ENCODE results near the gene FOXC1. TPM values are rescaled to one million over a fixed set of nuclear protein-coding genes. Genes with fewer than 3 reads are reported as not detected.

Gene FOXC1
- total and polyA plus RNA-seq, 7 donors, result 0.90 to 2.7 (median 1.5) TPM

- Histone ChIP-seq H3K9me3 (no peaks in the 10 kb centered on the region), H3K36me3 (ENCODE audit: insufficient read depth in 1 of 2, low read depth in 1 of 2) (no peaks in the 10 kb centered on the region), H3K27me3 (ENCODE audit: insufficient read depth in 3 of 3, low read length in 2 of 3) (no peaks in the 10 kb centered on the region), H3K4me1 (no peaks in the 10 kb centered on the region), H3K27ac (no peak overlapping the region), H3K4me3 (no peak overlapping the region)
- no peak for ATAC-seq
- no peak for DNase-seq
- WGBS, 3 donors, result 95 to 97% (median 96%) methylated on average over 3 of the region's 3 CpGs
- no peak for TF ChIP-seq CTCF (IDR thresholded peaks at IDR 0.05)
- intact Hi-C loops (cut with DNase I), result no loop called here
Observed at GRCh38 chr6:1569377-1569776, 40.3 kb upstream of the FOXC1 start.

- Histone ChIP-seq H3K27ac (no peak overlapping the region), H3K9me3 (no peaks in the 10 kb centered on the region), H3K36me3 (ENCODE audit: insufficient read depth in 1 of 2, low read depth in 1 of 2) (no peaks in the 10 kb centered on the region), H3K27me3 (ENCODE audit: insufficient read depth in 3 of 3, low read length in 2 of 3) (no peaks in the 10 kb centered on the region), H3K4me3 (no peak overlapping the region), H3K4me1 (no peaks in the 10 kb centered on the region)
- ATAC-seq (no peak), DNase-seq (no peak)
- WGBS, 3 donors, result 82 to 94% (median 82%) methylated on average over 1 of the region's 1 CpG
- intact Hi-C loops (cut with DNase I), result no loop called here
- no peak for TF ChIP-seq CTCF (IDR thresholded peaks at IDR 0.05)
Observed at GRCh38 chr6:1570848-1571247, 38.9 kb upstream of the FOXC1 start.

- ATAC-seq (peak in 1 of 4 donors; percentile 36), DNase-seq (no peak)
- Histone ChIP-seq H3K4me1 (no peaks in the 10 kb centered on the region), H3K9me3 (no peaks in the 10 kb centered on the region), H3K36me3 (ENCODE audit: insufficient read depth in 1 of 2, low read depth in 1 of 2) (no peaks in the 10 kb centered on the region), H3K27me3 (ENCODE audit: insufficient read depth in 3 of 3, low read length in 2 of 3) (no peaks in the 10 kb centered on the region), H3K4me3 (no peak overlapping the region), H3K27ac (no peak overlapping the region)
- intact Hi-C loops (cut with DNase I), result no loop called here
- TF ChIP-seq CTCF (IDR thresholded peaks at IDR 0.05), result no peak
- WGBS, 3 donors, result 25 to 45% (median 29%) methylated on average over 1 of the region's 1 CpG
Observed at GRCh38 chr6:1572892-1573291, 36.8 kb upstream of the FOXC1 start.

- ATAC-seq, result no peak
- no peaks in the 10 kb centered on the region for H3K9me3 ChIP-seq
- no peak overlapping the region for H3K4me3 ChIP-seq
- WGBS, 3 donors, result 46 to 64% (median 53%) methylated on average over 13 of the region's 13 CpGs
- no peaks in the 10 kb centered on the region for H3K36me3 ChIP-seq (ENCODE audit: insufficient read depth in 1 of 2, low read depth in 1 of 2)
- no peak overlapping the region for H3K27ac ChIP-seq
- TF ChIP-seq CTCF (IDR thresholded peaks at IDR 0.05), result no peak
- no peak for DNase-seq
- H3K4me1 ChIP-seq, result no peaks in the 10 kb centered on the region
- intact Hi-C loops (cut with DNase I), result no loop called here
- no peaks in the 10 kb centered on the region for H3K27me3 ChIP-seq (ENCODE audit: insufficient read depth in 3 of 3, low read length in 2 of 3)
Observed at GRCh38 chr6:1574083-1574761, 35.5 kb upstream of the FOXC1 start.

GRCh38 chr6:1574890-1575209, 34.9 kb upstream of the FOXC1 start:
- Histone ChIP-seq H3K9me3 (no peaks in the 10 kb centered on the region), H3K4me1 (no peaks in the 10 kb centered on the region), H3K36me3 (ENCODE audit: insufficient read depth in 1 of 2, low read depth in 1 of 2) (no peaks in the 10 kb centered on the region), H3K4me3 (no peak overlapping the region), H3K27me3 (ENCODE audit: insufficient read depth in 3 of 3, low read length in 2 of 3) (no peaks in the 10 kb centered on the region), H3K27ac (peak overlapping the region; percentile 30)
- TF ChIP-seq CTCF (IDR thresholded peaks at IDR 0.05), result no peak
- ATAC-seq (no peak), DNase-seq (no peak)
- intact Hi-C loops (cut with DNase I), result no loop called here
- 55 to 67% (median 62%) methylated on average over 6 of the region's 6 CpGs for WGBS, 3 donors

All from psoas muscle (tissue), 8 donors.